ENCODE results near the gene YPEL2.
"Not testable (repeated sequence)": the region's sequence is repeated elsewhere in the genome, so short reads cannot be mapped to it uniquely, and the experiment has no call there.

YPEL2 gene, protein sequence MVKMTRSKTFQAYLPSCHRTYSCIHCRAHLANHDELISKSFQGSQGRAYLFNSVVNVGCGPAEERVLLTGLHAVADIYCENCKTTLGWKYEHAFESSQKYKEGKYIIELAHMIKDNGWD

DNA sequence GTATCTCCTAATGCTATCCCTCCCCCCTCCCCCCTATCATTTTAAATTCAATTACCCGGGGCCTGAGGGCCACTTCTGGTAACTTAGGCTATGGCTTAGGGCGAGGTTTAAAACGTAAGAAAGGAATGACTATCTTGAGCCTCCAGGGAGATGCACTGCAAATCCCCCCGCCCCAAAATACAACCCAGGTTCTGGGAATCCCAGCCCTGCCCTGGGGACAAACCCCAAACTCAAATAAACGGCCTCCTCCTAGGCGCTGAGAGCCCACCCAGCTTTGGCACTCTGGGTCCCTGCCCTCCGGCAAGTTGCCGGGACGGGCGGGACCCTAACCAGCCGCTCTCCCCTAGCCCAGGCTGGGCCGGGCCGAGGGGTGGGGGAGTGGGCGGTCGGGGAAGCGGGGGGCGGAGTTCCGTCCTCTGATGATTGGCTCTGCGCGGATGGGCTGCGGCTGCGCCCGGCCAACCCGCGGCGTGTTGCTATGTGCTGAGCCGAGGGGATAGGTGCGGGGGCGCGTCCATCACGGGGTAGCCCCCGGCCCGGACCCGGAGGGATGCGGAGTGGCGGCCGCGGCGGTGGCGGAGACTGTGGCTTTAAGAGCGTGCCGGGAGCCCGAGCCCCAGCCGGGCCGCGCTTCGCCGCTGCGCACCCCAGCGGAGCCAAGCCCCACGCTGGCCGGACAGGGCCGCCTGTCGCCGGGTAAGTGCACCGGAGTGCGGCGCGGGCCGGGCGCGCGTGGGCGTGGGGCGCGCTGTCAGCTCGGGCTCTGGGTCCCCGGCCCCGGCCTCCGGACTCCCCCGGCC is at the start of gene YPEL2:
Gene YPEL2 (plus strand): TSS at position 527 of the 800 bp plus-strand sequence. CDS start 21,755 bp downstream, outside the sequence.
- peak; percentile 70 to 86 for DNase-seq (ENCODE audit: low read depth in 2 of 2)

DNA sequence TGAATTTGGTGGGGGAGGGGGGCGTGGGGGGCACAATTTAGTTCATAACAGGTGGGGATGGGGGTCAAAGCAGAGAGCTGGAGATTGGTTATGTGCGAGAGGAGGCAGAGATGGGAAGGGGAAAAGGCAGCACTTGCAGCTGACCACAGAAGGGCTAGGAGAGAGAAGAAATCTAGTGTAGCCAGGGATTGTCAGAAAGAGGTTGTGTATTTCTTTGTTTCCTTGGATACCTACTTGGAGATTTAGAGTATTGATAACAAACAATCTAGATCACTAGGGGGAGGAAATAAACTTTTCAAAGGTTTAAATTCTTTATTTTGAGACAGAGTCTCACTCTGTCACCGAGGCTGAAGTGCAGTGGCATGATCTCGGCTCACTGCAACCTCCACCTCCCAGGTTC is 47.1 kb upstream of the YPEL2 start:
- no peak for DNase-seq (ENCODE audit: low read depth in 2 of 2)

- DNase-seq (ENCODE audit: low read depth in 2 of 2), result no peak
Observed at GRCh38 chr17:59287452-59287851, 44.0 kb upstream of the YPEL2 start.

GRCh38 chr17:59287891-59288290 is 43.6 kb upstream of the YPEL2 start:
- DNase-seq (ENCODE audit: low read depth in 2 of 2), result no peak

- no peak for DNase-seq (ENCODE audit: low read depth in 2 of 2)
Observed at GRCh38 chr17:59289981-59290301, 41.5 kb upstream of the YPEL2 start.

DNA sequence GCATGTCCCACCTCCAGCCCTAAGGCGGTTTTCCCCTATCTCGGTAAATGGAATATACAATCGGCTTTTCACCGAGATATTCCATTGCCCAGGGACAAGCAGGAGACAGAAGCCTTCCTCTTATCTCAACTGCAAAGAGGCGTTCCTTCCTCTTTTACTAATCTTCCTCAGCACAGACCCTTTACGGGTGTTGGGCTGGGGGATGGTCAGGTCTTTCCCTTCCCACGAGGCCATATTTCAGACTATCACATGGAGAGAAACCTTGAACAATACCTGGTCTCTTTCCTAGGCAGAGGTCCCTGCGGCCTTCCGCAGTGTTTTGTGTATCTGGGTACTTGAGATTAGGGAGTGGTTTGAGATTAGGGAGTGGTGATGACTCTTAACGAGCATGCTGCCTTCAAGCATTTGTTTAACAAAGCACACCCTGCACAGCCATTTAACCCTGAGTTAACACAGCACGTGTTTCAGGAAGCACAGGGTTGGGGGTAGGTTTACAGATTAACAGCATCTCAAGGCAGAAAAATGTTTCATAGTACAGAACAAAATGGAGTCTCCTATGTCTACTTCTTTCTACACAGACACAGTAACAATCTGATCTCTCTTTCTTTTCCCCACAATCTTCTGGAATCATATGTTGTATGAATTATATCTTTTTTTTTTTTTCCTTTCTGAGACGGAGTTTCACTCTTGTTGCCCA is 41.0 kb upstream of the YPEL2 start:
- not testable (repeated sequence) for DNase-seq (ENCODE audit: low read depth in 2 of 2)

GRCh38 chr17:59292174-59292523 is 39.3 kb upstream of the YPEL2 start:
- no peak for DNase-seq (ENCODE audit: low read depth in 2 of 2)

DNA sequence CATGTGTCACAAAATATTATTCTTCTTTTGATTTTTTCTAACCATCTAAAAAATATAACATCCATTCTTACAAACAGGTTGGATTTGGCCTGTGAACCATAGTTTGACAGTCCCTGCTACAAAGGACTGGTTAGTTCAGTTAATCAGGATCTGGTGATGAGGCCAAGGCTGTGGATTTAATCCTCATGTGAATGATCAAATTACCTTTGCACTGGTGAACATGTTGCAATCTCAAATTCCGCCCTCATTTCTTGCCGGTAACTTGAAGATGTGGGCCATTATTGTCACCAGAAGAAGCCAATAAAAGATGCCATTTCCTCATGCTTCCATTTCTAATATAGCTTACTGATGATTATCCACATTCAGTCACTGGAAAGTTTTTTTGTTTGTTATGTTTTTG is 35.3 kb upstream of the YPEL2 start:
- no peak for DNase-seq (ENCODE audit: low read depth in 2 of 2)

DNA sequence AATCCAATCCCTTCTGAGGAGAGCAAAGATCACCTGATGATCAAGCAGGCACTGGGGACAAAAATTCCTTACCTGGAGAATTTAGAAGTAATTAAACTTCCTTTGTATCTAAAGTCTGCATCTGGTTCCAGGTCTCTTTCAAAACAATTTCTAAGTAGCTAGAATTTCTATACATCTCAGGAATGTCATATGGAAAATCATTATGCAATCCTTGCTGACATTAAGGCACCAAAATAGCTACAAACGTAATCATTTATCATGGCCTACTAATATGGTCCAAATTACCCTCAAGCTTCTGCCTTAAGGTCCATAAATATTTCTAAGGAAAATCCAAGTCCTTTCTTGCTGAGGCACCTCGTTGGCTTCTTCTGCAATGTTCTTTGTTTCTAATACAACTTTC is 32.9 kb upstream of the YPEL2 start:
- DNase-seq (ENCODE audit: low read depth in 2 of 2), result no peak

DNA sequence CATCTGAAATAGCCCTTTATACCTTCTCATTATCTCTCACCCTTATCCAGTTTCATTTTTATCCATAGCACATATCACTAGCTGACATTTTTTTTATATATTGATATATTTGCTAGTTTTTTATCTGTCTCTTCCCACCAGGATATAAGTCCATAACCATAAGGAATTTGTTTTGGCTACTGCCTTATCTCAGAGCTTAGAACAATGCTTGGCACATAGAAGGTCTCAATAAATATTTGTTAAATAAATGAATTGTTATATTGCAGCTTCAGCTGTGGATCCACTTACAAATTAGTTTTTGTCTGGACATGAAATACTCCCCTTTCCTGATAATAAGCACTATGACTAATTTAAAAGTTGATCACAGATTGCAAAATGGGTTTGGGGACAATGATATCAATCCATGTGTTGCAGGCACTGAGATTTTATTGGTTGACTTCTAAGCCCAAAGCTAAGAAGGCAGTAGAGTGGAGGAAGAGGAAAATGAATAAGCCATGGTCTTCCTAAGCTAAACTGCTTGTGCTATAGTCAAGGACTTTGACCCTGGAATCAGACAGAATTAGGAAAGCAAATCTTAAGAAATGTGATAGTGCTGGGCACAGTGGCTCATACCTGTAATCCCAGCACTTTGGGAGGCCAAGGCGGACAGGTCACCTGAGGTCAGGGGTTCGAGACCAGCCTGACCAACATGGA is 31.9 kb upstream of the YPEL2 start:
- DNase-seq (ENCODE audit: low read depth in 2 of 2), result no peak

DNA sequence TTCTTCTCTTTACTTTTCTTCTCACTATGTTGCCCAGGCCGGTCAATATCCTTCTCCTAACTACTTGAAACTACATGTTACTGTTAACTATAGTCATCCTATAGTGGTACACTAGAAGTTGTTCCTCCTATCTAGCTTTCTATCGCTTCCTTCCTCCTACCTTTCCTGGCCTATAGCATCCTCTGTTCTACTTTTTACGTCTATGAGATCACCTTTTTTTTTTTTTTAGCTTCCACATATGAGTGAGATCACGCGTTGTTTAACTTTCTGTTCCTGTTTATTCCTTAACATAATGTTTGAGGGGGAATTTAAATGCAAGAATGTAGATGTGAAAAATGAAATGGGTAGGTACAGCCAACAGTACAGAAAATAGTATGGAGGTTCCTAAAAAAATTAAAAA is 30.5 kb upstream of the YPEL2 start:
- DNase-seq (ENCODE audit: low read depth in 2 of 2), result no peak

DNA sequence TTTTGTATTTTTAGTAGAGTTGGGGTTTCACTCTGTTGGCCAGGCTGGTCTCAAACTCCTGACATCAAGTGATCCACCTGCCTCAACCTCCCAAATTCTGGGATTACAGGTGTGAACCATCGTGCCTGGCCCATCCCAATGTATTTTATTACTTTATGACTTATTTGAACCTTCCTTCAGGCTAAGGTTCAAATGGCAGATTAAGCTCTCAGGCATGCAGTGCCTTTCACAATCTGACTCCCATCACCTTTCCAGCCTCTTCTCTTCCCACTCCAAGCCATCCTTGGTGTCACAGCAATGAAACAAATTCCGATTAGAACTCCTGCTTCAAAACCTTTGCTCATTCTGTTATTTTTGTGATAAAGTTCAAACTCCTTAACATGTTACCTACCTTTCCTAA is 26.6 kb upstream of the YPEL2 start:
- no peak for DNase-seq (ENCODE audit: low read depth in 2 of 2)

- DNase-seq (ENCODE audit: low read depth in 2 of 2), result no peak
Observed at GRCh38 chr17:59310263-59310920, 21.1 kb upstream of the YPEL2 start.

DNA sequence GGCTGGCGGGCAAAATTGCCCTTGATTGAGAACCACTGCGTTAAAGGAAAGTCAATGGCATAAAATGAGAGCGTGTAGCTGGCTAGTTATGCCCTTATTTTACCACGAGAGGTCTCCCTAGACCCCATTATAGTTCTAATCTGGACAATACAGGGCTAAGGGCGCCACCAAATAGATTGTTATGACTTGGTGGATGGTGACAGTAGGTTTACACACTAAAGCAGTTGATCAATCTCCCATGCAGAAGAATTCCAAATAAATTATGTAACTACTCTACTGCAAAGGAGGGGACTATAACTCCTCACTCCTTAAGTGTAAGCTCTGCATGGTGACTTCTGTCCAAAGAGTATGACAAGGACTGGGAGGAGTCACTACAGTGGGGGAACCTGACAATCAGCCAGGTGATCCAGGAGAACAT is 20.4 kb upstream of the YPEL2 start:
- DNase-seq (ENCODE audit: low read depth in 2 of 2), result no peak

GRCh38 chr17:59311521-59311920 is 19.9 kb upstream of the YPEL2 start:
- DNase-seq (ENCODE audit: low read depth in 2 of 2), result not testable (repeated sequence)

DNA sequence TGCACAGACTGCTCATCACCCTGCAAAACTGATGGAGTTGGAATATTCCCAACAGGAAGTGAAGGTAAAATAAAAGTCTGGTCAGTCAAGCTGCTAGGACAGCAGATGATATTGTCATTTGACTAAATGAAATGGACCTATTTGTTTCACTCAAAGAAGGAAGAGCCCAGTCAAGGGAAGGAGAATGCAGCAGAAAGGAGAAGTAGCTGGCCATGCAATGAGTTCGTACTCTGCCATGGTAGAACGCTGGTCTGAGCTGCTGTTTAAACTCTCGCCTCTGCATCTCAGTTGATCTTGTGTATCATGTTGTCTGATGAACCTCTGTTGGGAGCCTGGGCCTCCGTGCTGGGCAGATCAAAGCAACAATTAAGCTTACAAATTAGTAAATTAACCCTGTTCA is 15.6 kb upstream of the YPEL2 start:
- no peak for DNase-seq (ENCODE audit: low read depth in 2 of 2)

DNA sequence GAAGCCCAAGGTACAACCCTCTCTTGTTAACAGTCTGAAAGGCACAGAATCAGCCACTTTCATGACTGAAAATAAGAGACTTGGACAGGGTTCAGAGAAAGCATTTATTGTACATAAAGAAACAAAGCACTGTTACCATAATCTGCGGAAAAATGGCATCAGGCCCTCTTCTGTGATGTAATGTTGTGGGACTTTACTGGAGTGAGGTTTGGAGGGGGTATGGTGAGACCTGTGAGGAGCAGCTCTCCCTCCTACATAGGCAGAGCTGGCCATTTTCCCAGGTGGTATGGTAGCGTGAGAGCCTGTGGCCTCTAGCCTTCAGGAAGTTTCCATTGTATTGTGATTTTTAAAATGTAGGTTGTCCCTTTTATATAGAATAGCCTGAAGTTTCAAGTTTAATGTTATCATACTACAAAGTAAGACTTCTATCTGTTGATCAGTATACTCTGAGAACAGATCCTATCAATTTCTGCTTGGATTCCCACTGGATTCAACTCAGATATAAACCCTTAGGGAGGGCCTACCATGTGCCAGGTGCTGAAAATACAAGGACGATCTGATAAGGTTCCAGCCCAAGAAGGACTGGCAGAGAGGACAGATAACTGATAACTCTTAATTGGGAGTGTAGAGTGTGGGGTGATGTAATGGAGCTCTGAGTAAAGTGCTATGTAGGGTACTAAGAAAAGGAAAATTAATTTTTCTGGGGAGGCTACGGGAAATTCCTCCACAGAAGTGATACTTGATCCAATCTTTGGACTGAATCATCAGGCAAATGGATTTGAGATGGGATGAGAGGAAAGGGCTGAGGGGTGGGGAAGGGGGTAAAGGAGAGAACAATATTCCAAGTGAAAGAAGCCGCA is 4.1 kb upstream of the YPEL2 start:
- no peak for DNase-seq (ENCODE audit: low read depth in 2 of 2)

- no peak for DNase-seq (ENCODE audit: low read depth in 2 of 2)
Observed at GRCh38 chr17:59327981-59328290, 3.5 kb upstream of the YPEL2 start.

DNA sequence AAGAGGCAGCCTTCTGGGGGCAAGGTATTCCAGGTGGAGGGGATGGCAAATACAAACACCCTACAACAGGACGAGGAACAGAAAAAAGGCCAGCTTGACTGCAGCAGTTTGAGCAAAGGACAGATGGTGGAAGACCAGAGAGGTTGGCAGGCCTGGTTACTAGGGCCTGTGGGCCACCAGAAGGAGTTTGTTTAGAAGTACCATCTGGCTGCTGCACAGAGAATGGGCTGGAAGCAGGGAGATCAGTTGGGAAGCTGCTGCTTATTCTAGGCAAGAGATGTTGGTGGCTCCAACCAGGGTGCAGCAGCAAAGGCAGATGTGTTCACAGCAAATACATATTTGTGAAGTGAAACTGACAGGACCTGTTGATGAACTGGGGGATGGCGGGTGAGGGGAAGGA is 2.9 kb upstream of the YPEL2 start:
- DNase-seq (ENCODE audit: low read depth in 2 of 2), result no peak

DNA sequence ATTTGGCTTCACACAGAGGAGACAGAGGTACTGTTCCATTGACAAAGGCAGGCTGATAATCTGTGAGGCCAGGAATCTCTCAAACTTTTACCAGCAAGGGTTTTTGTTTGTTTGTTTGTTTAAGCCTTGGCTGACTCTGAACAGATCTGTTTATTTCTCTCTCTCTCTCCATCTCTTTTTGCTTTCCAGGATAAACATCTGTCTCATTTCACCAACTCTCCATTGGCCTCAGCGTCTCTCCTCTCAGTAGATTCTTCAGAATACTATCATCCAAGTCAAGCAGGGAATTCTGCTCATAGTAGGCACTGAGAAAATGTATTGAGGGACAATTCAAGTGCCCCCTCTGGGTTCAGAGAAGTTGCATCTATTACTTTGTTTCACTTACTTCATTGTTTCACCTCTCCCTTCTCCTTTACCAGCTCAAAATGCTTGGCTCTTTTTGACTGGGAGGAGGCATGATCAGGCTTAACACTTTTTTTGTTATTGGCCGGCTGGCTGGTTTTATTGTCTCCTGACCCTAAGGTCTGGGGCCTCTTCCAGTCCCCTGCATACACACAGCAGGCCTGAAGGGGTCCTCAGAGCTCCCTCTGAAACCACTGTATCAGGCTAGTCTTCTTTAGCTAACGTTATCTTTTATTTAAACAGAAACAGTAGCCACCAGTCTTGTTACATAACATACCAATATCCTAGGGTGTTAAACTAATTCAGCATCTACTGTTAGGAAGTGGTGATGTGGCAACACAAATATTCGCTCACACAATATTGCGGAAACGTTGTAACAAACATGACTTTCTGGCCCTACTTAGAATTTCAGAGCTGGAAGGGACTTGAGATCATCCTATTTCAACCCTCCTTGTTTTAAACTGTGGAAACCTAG is 2.0 kb upstream of the YPEL2 start:
- no peak for DNase-seq (ENCODE audit: low read depth in 2 of 2)
